Heart right ventricle (tissue), 16 donors: ENCODE measurements around the gene FHOD3. TPM values are rescaled to one million over a fixed set of nuclear protein-coding genes. Genes with fewer than 3 reads are reported as not detected.

ENCODE experiments used
- ATAC-seq, 8 donors: fragments of 200-7000 bp; cut with Tn5 transposase; one replicate each; pipeline ENCODE4 v1.9.1; 2020; ENCODE audit warnings: mild to moderate bottlenecking in 8 of 8, moderate library complexity in 8 of 8, moderate number of reproducible peaks in 1 of 8
- DNase-seq, 2 donors: peaks; one replicate each; pipeline ENCODE4 v3.0.0-alpha.2; 2020
- H3K27ac ChIP-seq, 10 donors: fragments of 200-600 bp; sonication (generic) in 2 of 10; one replicate each; pipeline versions ENCODE4 v1.5.0 to v1.8.0; 2020 to 2022; ENCODE audit warnings: mild to moderate bottlenecking in 3 of 10
- H3K27me3 ChIP-seq, 7 donors: fragments of 200-600 bp; one replicate each; pipeline ENCODE4 v1.8.0; 2021 to 2022; ENCODE audit warnings: mild to moderate bottlenecking in 2 of 7
- H3K36me3 ChIP-seq, 9 donors: fragments of 200-600 bp; sonication (generic) in 1 of 9; one replicate each; pipeline versions ENCODE4 v1.5.0 to v1.8.0; 2020 to 2022; ENCODE audit warnings: mild to moderate bottlenecking in 2 of 9
- H3K4me1 ChIP-seq, 9 donors: fragments of 200-600 bp; sonication (generic) in 1 of 9; one replicate each; pipeline versions ENCODE4 v1.5.0 to v1.8.0; 2020 to 2022; ENCODE audit warnings: mild to moderate bottlenecking in 4 of 9
- H3K4me3 ChIP-seq, 10 donors: fragments of 200-600 bp; sonication (generic) in 2 of 10; one replicate each; pipeline versions ENCODE4 v1.5.0 to v1.8.0; 2020 to 2022; ENCODE audit warnings: mild to moderate bottlenecking in 7 of 10, moderate library complexity in 2 of 10
- H3K9me3 ChIP-seq, 11 donors: fragments of 200-600 bp in 10 of 11; sonication (generic) in 2 of 11; one replicate each; pipeline versions ENCODE4 v1.5.0 to v1.8.0; 2013 to 2022; ENCODE audit warnings: mild to moderate bottlenecking in 2 of 11, control low read depth in 1 of 11, moderate library complexity in 1 of 11
- WGBS, 2 donors: extraction: QIAGEN DNeasy Blood & Tissue Kit; methylation state at CpG; one replicate each; pipeline ENCODE4 v1.1.7; 2013; ENCODE audit warnings: inconsistent platforms in 1 of 2; 5-methylcytosine and 5-hydroxymethylcytosine counted together
- intact Hi-C, 10 donors: fragments of 100-400 bp; cut with DNase I; formaldehyde crosslinking; loops; one replicate each; pipeline versions ENCODE4 v1.11.1 to v1.14.2; 2022
- polyA plus RNA-seq, 2 donors: library from polyadenylated mRNA; stranded (reverse); fragments of 200-250 nt; gene quantifications; one replicate each; pipeline ENCODE4 v1.2.3, GENCODE V29; 2013
- total RNA-seq, 10 donors: library from RNA; stranded (reverse); fragmentation: NEBNext Ultra II Directional in 3 of 10; extraction: Animal tissue kit (Norgen Biotek cat#: 25700) in 3 of 10; gene quantifications; one replicate each; pipeline versions ENCODE4 v1.2.1 to v1.2.4, GENCODE V29; 2021 to 2023
- TF ChIP-seq, protein P1 (sequence below), 9 donors: fragments of 200-600 bp; sonication (generic) in 2 of 9; IDR thresholded peaks; one replicate each; pipeline versions ENCODE4 v1.5.0 to v1.8.0; 2021 to 2022; ENCODE audit warnings: antibody characterized with exemption in 9 of 9, mild to moderate bottlenecking in 5 of 9, moderate library complexity in 1 of 9
- donor health status: Arrhythmogenic right ventricular cardiomyopathy.
- donor health status: ischemic (EF 13 %, LVEDD 7.1; RV severe dilation, severe dysfunction).
- donor health status: healthy with polysubstance abuse.
- donor health status: DM: no; HTN: yes; CAD: no.
- donor health status: DM: no; HTN: no; CAD: no.
- donor health status: ischemic (EF 25% LVEDD 6.9; RV normal size, moderate dysfunction).
- donor health status: ischemic (EF 25% LVEDD 5.7; RV mildly dilated, moderate dysfunction).
- donor health status: healthy.
- donor health status: DM: yes; HTN: yes; CAD: no.
- donor health status: Ischemic cardiomyopathy.
- donor health status: ischemic (EF 35%, LVEDD 5.7; RV mildly dilated, moderate dysfunction).
- donor health status: nonischemic (EF 11% LVEDD 7.7; RV severe dilation, severe dysfunction).
- donor health status: DM: yes; HTN: yes; CAD: no.
- donor health status: PGD.
- donor health status: ischemic (EF 29% LVEDD 5.4; RV normal size, mild dysfunction).
- donor health status: nonischemic (EF 23%, LVEDD 6.1; RV moderate dilation, normal function).

FHOD3 gene
- total and polyA plus RNA-seq, 12 donors = 81.8 to 484 (median 356) TPM

DNA sequence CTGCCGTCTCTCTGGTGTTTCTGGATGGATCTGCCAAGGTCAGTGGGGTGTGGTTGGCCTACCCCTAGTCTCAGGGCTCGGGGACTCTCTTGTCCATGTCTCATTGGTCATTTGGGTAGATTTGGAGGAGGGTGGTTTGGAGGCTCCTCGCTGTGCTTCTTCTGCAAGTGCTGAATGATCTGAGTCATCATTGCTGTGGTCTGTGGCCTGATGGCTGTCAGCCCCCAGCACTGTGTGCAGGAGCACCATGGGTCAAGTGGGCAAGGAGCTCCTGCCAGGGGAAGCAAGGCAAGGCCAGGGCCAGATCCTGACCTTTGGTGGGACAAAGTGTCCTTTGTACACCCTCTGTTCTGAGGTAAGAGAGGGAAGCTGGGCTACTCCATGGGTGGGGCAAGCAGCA lies 221.8 kb downstream of the FHOD3 start:
- Histone ChIP-seq H3K27me3 (no peaks in the 10 kb centered on the region), H3K27ac (peak overlapping the region in 6 of 10 donors; percentile 13 to 63 (median 50)), H3K9me3 (no peaks in the 10 kb centered on the region), H3K4me1 (peaks cover 4 to 52% (median 22%) of the 10 kb centered on the region in 9 donors), H3K36me3 (no peaks in the 10 kb centered on the region), H3K4me3 (no peak overlapping the region)
- 61 to 71% methylated on average over 3 of the region's 3 CpGs for WGBS, 2 donors
- ATAC-seq (peak in 5 of 8 donors; percentile 7 to 68 (median 16)), DNase-seq (no peak)
- TF ChIP-seq, protein P1, sequence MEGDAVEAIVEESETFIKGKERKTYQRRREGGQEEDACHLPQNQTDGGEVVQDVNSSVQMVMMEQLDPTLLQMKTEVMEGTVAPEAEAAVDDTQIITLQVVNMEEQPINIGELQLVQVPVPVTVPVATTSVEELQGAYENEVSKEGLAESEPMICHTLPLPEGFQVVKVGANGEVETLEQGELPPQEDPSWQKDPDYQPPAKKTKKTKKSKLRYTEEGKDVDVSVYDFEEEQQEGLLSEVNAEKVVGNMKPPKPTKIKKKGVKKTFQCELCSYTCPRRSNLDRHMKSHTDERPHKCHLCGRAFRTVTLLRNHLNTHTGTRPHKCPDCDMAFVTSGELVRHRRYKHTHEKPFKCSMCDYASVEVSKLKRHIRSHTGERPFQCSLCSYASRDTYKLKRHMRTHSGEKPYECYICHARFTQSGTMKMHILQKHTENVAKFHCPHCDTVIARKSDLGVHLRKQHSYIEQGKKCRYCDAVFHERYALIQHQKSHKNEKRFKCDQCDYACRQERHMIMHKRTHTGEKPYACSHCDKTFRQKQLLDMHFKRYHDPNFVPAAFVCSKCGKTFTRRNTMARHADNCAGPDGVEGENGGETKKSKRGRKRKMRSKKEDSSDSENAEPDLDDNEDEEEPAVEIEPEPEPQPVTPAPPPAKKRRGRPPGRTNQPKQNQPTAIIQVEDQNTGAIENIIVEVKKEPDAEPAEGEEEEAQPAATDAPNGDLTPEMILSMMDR (IDR thresholded peaks at IDR 0.05) = no peak
- intact Hi-C loops = no loop called here

DNA sequence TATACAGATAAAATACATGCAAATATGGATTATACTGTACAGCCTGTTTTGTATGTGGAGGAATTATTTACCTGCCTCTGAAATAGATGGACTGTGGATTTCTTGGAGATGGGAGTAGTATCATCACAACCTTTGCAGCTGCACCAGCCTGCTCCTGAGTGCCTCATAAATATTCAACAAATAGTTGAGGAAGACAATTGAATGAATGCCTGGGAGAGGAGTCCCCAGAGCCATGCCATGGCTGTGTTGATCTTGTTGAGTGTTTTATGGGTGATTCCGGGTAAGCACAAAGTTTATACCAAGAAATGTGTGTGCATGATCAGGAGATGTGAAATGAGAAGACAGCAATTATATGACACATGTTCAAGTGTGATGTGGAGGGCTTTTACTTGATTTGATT lies 225.0 kb downstream of the FHOD3 start:
- DNase-seq (no peak), ATAC-seq (no peak)
- no peak overlapping the region for H3K27ac ChIP-seq
- TF ChIP-seq, protein P1 (IDR thresholded peaks at IDR 0.05) = no peak
- H3K4me3 ChIP-seq = no peak overlapping the region
- no peaks in the 10 kb centered on the region for H3K9me3 ChIP-seq
- intact Hi-C loops = no loop called here
- 78 to 81% methylated on average over 1 of the region's 1 CpG for WGBS, 2 donors
- no peaks in the 10 kb centered on the region for H3K27me3 ChIP-seq
- H3K4me1 ChIP-seq = peaks cover 4 to 63% (median 19%) of the 10 kb centered on the region in 9 donors
- H3K36me3 ChIP-seq = no peaks in the 10 kb centered on the region

DNA sequence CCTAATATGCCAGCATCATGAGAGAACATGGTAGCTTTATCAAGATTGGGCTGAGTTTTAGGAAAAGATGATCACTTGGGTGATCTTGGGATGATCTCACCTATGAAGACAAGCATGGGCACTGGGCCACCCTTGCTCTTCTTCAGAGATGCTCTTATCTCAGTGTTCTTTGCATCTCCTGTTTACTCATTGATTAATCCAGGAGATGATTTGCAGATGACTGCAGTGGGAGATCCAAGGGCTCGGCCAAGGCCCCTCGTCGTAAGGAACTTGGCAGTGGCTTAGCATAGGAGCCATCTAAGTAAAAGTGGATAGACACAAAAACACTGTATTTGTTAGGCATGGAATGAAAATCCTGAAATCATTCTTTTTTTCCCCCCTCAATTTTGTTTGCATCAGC lies 228.4 kb downstream of the FHOD3 start:
- intact Hi-C loops = no loop called here
- DNase-seq = no peak
- no peak for ATAC-seq
- no peaks in the 10 kb centered on the region for H3K36me3 ChIP-seq
- TF ChIP-seq, protein P1 (IDR thresholded peaks at IDR 0.05) = no peak
- H3K4me3 ChIP-seq = no peak overlapping the region
- H3K27ac ChIP-seq = no peak overlapping the region
- H3K9me3 ChIP-seq = no peaks in the 10 kb centered on the region
- WGBS, 2 donors = 82 to 83% methylated on average over 3 of the region's 3 CpGs
- no peaks in the 10 kb centered on the region for H3K27me3 ChIP-seq
- H3K4me1 ChIP-seq = peaks cover 0 to 45% (median 6%) of the 10 kb centered on the region in 9 donors

DNA sequence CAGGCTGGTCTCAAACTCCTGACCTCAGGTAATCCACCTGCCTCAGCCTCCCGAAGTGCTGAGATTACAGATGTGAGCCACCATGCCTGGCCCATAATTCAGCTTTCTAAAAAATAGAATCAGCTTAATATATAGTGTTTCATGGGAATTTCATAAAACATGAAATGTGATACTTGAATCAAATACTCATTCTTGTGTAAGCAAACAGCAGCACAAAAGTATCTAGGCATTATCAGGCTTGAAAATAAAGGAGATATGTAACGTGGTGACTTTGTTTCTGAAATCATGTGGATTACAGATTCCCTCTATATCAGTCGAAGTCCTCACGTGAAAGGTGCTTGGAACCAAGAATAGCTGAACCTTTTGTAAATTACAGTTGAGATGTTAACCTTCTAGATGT lies 229.1 kb downstream of the FHOD3 start:
- whole genome bisulfite sequencing, 2 donors = 50 to 61% methylated on average over 4 of the region's 4 CpGs
- TF ChIP-seq, protein P1 (IDR thresholded peaks at IDR 0.05) = no peak
- peaks cover 0 to 42% (median 4%) of the 10 kb centered on the region in 9 donors for H3K4me1 ChIP-seq

More for the DNA sequence above, 229.1 kb downstream of the FHOD3 start:
- DNase-seq (no peak), ATAC-seq (no peak)
- Histone ChIP-seq H3K27ac (no peak overlapping the region), H3K4me3 (no peak overlapping the region), H3K36me3 (no peaks in the 10 kb centered on the region), H3K27me3 (no peaks in the 10 kb centered on the region), H3K9me3 (no peaks in the 10 kb centered on the region)
- intact Hi-C loops = no loop called here
